Tibial nerve (tissue), 4 donors: ENCODE data around the gene NCS1. TPM values are rescaled to one million over a fixed set of nuclear protein-coding genes. Genes with fewer than 3 reads are reported as not detected.

Experiments
- DNase-seq, 2 donors: peaks; one replicate each; pipeline ENCODE4 v3.0.0-alpha.2; 2019; ENCODE audit warnings: low spot score in 2 of 2
- H3K27ac ChIP-seq, 4 donors: fragments of 200-600 bp; sonication (generic) in 3 of 4; one replicate each; pipeline ENCODE4 v1.5.1; 2017 to 2019; ENCODE audit warnings: mild to moderate bottlenecking in 1 of 4
- H3K27me3 ChIP-seq, 2 donors: fragments of 200-600 bp; sonication (generic) in 1 of 2; one replicate each; pipeline versions ENCODE4 v1.5.1 to v1.6.0; 2017 to 2019
- H3K36me3 ChIP-seq, 3 donors: fragments of 200-600 bp; sonication (generic); one replicate each; pipeline ENCODE4 v1.5.1; 2018 to 2019
- H3K4me1 ChIP-seq, 4 donors: fragments of 200-600 bp; sonication (generic) in 3 of 4; one replicate each; pipeline ENCODE4 v1.5.1; 2017 to 2019
- H3K4me3 ChIP-seq, 4 donors: fragments of 200-600 bp; sonication (generic) in 3 of 4; one replicate each; pipeline ENCODE4 v1.5.1; 2017 to 2019; ENCODE audit warnings: mild to moderate bottlenecking in 1 of 4, moderate library complexity in 1 of 4
- H3K9me3 ChIP-seq, 4 donors: fragments of 200-600 bp; sonication (generic) in 3 of 4; one replicate each; pipeline ENCODE4 v1.5.1; 2017 to 2019
- EP300 ChIP-seq, 2 donors: sonication (generic); formaldehyde crosslinking; IDR thresholded peaks; one replicate each; pipeline ENCODE4 v1.6.1; 2017; ENCODE audit warnings: antibody characterized with exemption in 2 of 2, mild to moderate bottlenecking in 1 of 2
- POLR2A ChIP-seq, 2 donors: fragments of 450-650 bp; IDR thresholded peaks; one replicate each; pipeline ENCODE4 v1.6.1; 2017; ENCODE audit warnings: antibody characterized with exemption in 2 of 2, mild to moderate bottlenecking in 2 of 2, moderate library complexity in 2 of 2
- WGBS, 2 donors: methylation state at CpG; one replicate each; pipeline ENCODE4 v1.1.5; 2018; 5-methylcytosine and 5-hydroxymethylcytosine counted together
- total RNA-seq, 4 donors: library from RNA; depleted of rRNA; stranded (reverse); fragments of >200 nt; gene quantifications; one replicate each; pipeline ENCODE4 v1.1.0, GENCODE V29; 2016
- TF ChIP-seq, protein P1 (sequence below), 5 experiments: fragments of 200-600 bp in 3 of 5; fragments of 450-650 bp in 2 of 5; sonication (generic) in 3 of 5; IDR thresholded peaks; one replicate each; pipeline ENCODE4 v1.5.1; 2016 to 2019; ENCODE audit warnings: antibody characterized with exemption in 5 of 5, mild to moderate bottlenecking in 3 of 5, moderate library complexity in 2 of 5

The NCS1 gene
- total RNA-seq, 4 donors from 2014 or later, result 5.7 to 10.7 (median 9.7) TPM

DNA sequence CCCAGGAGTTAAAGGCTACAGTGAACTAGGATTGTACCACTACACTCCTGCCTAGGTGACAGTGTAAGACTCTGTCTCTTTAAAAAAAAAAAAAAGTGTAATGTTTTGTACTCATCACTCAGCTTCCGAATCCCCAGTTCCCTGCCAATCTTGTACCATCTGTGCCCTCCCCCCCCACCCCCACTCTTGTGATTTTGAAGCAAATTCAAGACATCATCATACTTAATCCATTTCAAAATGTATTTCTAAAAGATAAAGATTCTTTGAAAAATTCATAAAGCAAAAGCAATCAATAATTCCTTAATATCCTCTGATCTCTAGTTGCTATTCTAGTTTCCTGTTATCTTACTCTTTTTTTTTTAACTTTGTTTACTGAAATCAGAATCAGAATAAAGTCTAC, 58.4 kb downstream of the NCS1 start:
- Histone ChIP-seq H3K27me3 (no peaks in the 10 kb centered on the region), H3K36me3 (peaks cover 0 to 61% (median 0%) of the 10 kb centered on the region in 3 donors), H3K27ac (no peak overlapping the region), H3K4me3 (no peak overlapping the region), H3K4me1 (peaks cover 0 to 5% (median 0%) of the 10 kb centered on the region in 4 donors), H3K9me3 (peaks cover 0 to 14% (median 2%) of the 10 kb centered on the region in 4 donors)
- no peak for DNase-seq
- WGBS, 2 donors, result 36 to 54% methylated on average over 1 of the region's 1 CpG
- TF ChIP-seq EP300 (IDR thresholded peaks at IDR 0.05), result no peak
- TF ChIP-seq, protein P1, sequence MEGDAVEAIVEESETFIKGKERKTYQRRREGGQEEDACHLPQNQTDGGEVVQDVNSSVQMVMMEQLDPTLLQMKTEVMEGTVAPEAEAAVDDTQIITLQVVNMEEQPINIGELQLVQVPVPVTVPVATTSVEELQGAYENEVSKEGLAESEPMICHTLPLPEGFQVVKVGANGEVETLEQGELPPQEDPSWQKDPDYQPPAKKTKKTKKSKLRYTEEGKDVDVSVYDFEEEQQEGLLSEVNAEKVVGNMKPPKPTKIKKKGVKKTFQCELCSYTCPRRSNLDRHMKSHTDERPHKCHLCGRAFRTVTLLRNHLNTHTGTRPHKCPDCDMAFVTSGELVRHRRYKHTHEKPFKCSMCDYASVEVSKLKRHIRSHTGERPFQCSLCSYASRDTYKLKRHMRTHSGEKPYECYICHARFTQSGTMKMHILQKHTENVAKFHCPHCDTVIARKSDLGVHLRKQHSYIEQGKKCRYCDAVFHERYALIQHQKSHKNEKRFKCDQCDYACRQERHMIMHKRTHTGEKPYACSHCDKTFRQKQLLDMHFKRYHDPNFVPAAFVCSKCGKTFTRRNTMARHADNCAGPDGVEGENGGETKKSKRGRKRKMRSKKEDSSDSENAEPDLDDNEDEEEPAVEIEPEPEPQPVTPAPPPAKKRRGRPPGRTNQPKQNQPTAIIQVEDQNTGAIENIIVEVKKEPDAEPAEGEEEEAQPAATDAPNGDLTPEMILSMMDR (IDR thresholded peaks at IDR 0.05), result no peak
- no peak for TF ChIP-seq POLR2A (IDR thresholded peaks at IDR 0.05)

DNA sequence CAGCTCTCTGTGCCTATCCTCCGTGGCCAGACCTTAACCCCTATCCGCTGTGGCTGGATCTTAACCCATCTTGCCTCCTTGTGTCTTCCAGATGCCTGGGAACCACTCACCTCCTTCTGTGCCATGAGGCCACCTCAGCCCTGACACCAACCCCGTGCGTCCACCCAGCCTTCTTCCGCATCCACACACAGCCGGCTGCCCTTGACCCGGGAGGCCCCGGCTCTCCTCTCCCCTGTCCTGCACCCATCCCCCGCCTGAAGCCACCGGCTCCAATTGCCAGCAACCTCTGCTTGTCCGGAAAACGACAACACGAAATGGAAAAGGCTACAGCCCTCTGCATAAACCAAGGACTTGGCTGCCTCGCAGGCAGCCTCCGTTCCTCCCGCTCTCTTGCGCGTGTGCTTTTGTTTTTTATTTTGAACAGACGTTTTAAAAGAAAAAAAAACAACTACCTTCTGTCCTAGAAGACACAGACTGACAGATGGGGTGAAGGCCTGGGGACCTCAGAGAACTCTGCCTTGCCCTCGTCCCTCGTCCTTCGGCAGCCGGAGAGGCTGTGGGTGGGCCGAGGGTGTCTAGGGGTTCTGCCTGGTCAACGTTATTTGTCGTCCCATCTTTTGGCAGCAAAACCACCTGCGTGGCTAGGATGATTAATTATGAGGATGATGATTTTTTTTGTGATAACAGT, 60.8 kb downstream of the NCS1 start:
- H3K27ac ChIP-seq, result no peak overlapping the region
- 75 to 80% methylated on average over 27 of the region's 27 CpGs for WGBS, 2 donors
- H3K36me3 ChIP-seq, result peaks cover 0 to 37% (median 0%) of the 10 kb centered on the region in 3 donors
- H3K9me3 ChIP-seq, result peaks cover 0 to 3% (median 0%) of the 10 kb centered on the region in 4 donors
- H3K4me1 ChIP-seq, result peaks cover 0 to 17% (median 0%) of the 10 kb centered on the region in 4 donors
- no peak overlapping the region for H3K4me3 ChIP-seq
- TF ChIP-seq EP300 (IDR thresholded peaks at IDR 0.05), result no peak
- no peak for TF ChIP-seq POLR2A (IDR thresholded peaks at IDR 0.05)
- TF ChIP-seq, protein P1 (IDR thresholded peaks at IDR 0.05), result no peak
- no peaks in the 10 kb centered on the region for H3K27me3 ChIP-seq
- DNase-seq, result no peak

DNA sequence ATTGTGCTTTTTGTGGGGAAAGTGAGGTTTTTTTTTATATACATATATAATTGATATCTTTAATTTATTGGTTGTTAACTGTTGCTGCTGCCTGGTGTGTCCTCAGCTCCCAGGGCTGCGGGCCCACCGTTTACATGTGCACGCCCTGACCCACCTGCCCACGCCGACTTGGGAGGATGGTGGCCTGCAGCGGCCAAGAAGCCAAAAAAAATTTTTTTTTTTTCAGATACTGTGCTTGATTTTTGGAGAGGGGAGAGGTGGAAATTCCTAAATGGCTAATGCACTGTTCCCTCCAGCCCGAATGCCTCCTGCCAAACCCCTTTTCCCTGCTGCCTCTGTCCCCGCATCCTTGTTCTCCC, 61.4 kb downstream of the NCS1 start:
- Histone ChIP-seq H3K36me3 (peaks cover 0 to 32% (median 0%) of the 10 kb centered on the region in 3 donors), H3K4me1 (peaks cover 0 to 17% (median 0%) of the 10 kb centered on the region in 4 donors), H3K9me3 (no peaks in the 10 kb centered on the region), H3K27me3 (no peaks in the 10 kb centered on the region), H3K4me3 (no peak overlapping the region), H3K27ac (no peak overlapping the region)
- TF ChIP-seq, protein P1 (IDR thresholded peaks at IDR 0.05), result no peak
- TF ChIP-seq POLR2A (IDR thresholded peaks at IDR 0.05), result no peak
- no peak for TF ChIP-seq EP300 (IDR thresholded peaks at IDR 0.05)
- DNase-seq, result no peak
- 88 to 90% methylated on average over 8 of the region's 8 CpGs for WGBS, 2 donors

DNA sequence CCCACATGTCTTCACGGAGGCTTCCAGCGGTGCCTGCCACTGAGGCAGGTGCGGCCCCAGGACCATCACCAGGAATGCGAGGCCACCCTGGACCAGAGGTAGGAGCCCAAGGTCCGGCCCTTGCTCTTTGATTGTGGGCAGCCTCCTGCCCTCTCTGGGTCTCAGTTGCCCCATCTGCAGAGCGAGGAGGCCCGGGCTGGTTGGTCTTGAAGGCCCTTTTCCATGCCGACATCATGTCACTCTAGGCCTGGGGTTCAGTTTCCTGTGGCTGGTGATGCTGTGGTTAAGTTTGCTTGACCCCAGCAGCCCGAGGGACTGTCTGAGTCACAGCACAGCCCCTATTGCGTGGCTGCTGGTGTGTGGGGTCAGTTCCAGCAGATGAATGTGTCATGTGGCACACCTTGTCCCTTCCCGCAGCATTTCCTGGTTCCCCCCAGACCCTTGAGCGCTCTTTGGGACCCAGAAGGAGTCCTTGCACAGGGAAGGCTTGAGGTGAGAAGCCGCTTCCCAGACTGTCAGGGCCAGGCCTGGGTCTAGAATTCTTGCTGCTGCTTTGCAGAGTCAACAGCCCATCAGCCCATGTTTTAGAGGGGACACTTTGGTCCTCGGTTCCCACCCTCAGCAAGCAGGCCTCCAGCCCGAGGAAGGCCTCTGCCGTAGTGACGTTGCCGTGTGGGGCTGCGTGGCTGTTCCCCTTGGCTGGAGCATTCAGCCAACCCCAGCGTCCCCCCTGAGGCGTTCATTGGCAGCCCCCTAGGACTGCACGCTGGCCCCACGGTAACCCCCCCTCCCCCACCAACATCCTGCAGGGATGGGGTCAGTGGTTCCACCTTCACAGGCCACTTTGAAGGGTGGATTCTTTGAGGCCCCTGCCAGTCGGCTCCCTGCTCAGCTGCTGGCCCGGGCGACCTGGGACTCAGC, 62.4 kb downstream of the NCS1 start:
- 76 to 90% methylated on average over 23 to 25 of the region's 26 CpGs for WGBS, 2 donors
- no peak overlapping the region for H3K4me3 ChIP-seq
- TF ChIP-seq EP300 (IDR thresholded peaks at IDR 0.05), result no peak

DNA sequence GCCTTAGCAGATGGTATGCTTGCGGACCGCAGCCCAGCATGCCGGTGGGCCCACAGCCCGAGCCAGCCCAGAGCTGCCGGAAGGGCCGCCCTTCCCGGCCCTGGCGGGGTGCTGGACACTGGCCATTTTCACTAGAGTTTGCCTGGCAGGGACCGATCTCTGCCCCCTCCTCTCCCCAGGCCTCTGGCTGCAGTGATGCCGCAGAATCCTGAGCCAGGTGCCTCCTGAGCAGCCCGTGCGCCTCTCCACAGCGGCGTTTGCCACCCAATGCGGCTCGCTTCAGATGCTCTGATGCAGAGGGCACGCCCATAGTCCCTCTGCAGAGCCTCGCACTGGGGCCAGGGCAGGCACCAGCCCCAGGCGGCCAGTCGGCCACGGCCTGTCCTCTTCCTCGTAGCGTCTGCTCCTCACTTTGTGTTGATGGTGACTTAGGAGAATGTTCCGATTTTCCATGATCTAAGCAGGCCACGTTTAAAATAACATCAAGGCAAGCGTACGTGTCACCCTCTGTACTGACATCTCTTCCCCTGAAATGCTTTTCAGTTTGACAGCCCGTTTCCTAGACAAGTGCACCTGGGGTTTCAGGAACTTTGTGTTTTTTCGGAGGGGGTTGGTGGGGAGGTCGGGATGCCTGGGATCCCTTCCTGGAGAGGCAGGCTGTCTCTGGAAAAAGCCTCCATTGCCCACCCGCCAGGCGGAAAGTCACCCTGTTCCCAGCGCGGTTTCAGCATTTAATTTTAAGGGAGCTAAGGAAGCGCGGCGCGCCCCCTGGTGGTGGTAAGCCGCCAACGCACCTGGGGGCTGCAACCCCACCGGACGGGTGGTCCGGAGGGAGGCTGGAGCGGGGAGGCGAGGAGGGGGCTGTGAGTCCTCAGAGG, 63.6 kb downstream of the NCS1 start:
- Histone ChIP-seq H3K4me1 (peaks cover 0 to 19% (median 0%) of the 10 kb centered on the region in 4 donors), H3K4me3 (no peak overlapping the region), H3K9me3 (no peaks in the 10 kb centered on the region), H3K36me3 (peaks cover 0 to 24% (median 0%) of the 10 kb centered on the region in 3 donors), H3K27me3 (no peaks in the 10 kb centered on the region), H3K27ac (peak overlapping the region in 1 of 4 donors; percentile 13)
- WGBS, 2 donors, result 38 to 46% methylated on average over 42 to 45 of the region's 45 CpGs
- TF ChIP-seq, protein P1 (IDR thresholded peaks at IDR 0.05), result peak; percentile 94 to 100 (median 98)
- no peak for TF ChIP-seq POLR2A (IDR thresholded peaks at IDR 0.05)
- DNase-seq, result peak; percentile 51 to 71

More for the DNA sequence above, 62.4 kb downstream of the NCS1 start:
- peak overlapping the region in 1 of 4 donors; percentile 13 for H3K27ac ChIP-seq
- no peaks in the 10 kb centered on the region for H3K9me3 ChIP-seq
- no peak for DNase-seq
- H3K4me1 ChIP-seq, result peaks cover 0 to 17% (median 0%) of the 10 kb centered on the region in 4 donors
- peaks cover 0 to 27% (median 0%) of the 10 kb centered on the region in 3 donors for H3K36me3 ChIP-seq
- H3K27me3 ChIP-seq, result no peaks in the 10 kb centered on the region
